ENCODE results near the gene ENTPD2. TPM values are rescaled to one million over a fixed set of nuclear protein-coding genes. Genes with fewer than 3 reads are reported as not detected.

Gene ENTPD2
- total and polyA plus RNA-seq, 8 donors: 0.91 to 6.5 (median 2.7) TPM

- ATAC-seq (peak; percentile 1 to 39 (median 14)), DNase-seq (peak in 3 of 6 donors; percentile 36 to 86 (median 68)), FAIRE-seq (no peak)
- H3K27me3 ChIP-seq: peaks cover 0 to 7% (median 0%) of the 10 kb centered on the region in 4 donors
- no peaks in the 10 kb centered on the region for H3K36me3 ChIP-seq
- H3K27ac ChIP-seq: no peak overlapping the region
- intact Hi-C loops (cut with DNase I): no loop called here
- TF ChIP-seq CTCF (IDR thresholded peaks at IDR 0.05): no peak
- no peaks in the 10 kb centered on the region for H3K9me3 ChIP-seq
- WGBS, 2 donors: 16 to 31% methylated on average over 37 to 71 of the region's 71 CpGs
- peaks cover 19 to 28% (median 20%) of the 10 kb centered on the region in 3 donors for H3K4me1 ChIP-seq
- H3K4me3 ChIP-seq: peak overlapping the region; percentile 24 to 52 (median 39)
Observed at GRCh38 chr9:137052998-137053943, 590 bp downstream of the ENTPD2 start.

- FAIRE-seq (no peak), ATAC-seq (no peak), DNase-seq (no peak)
- Histone ChIP-seq H3K4me1 (peaks cover 19 to 28% (median 20%) of the 10 kb centered on the region in 3 donors), H3K4me3 (no peak overlapping the region), H3K27ac (no peak overlapping the region), H3K9me3 (no peaks in the 10 kb centered on the region), H3K36me3 (no peaks in the 10 kb centered on the region), H3K27me3 (peaks cover 0 to 7% (median 0%) of the 10 kb centered on the region in 4 donors)
- no peak for TF ChIP-seq CTCF (IDR thresholded peaks at IDR 0.05)
- 67 to 84% methylated on average over 8 of the region's 8 CpGs for WGBS, 2 donors
- intact Hi-C loops (cut with DNase I): no loop called here
Observed at GRCh38 chr9:137052293-137052692, 1.6 kb downstream of the ENTPD2 start.

- Histone ChIP-seq H3K27me3 (peaks cover 0 to 7% (median 0%) of the 10 kb centered on the region in 4 donors), H3K27ac (no peak overlapping the region), H3K4me1 (peaks cover 19 to 27% (median 23%) of the 10 kb centered on the region in 3 donors), H3K36me3 (no peaks in the 10 kb centered on the region), H3K9me3 (no peaks in the 10 kb centered on the region), H3K4me3 (no peak overlapping the region)
- no peak for ATAC-seq
- 93% methylated on average over 13 to 17 of the region's 17 CpGs for WGBS, 2 donors
- DNase-seq: peak in 3 of 6 donors; percentile 40 to 66 (median 50)
- no peak for FAIRE-seq
- no peak for TF ChIP-seq CTCF (IDR thresholded peaks at IDR 0.05)
- intact Hi-C loops (cut with DNase I): no loop called here
Observed at GRCh38 chr9:137051145-137051724, 2.6 kb downstream of the ENTPD2 start.

GRCh38 chr9:137050570-137050969 is 3.3 kb downstream of the ENTPD2 start:
- H3K4me1 ChIP-seq: peaks cover 14 to 22% (median 19%) of the 10 kb centered on the region in 3 donors
- H3K27me3 ChIP-seq: peaks cover 0 to 7% (median 0%) of the 10 kb centered on the region in 4 donors

More at GRCh38 chr9:137050570-137050969, 3.3 kb downstream of the ENTPD2 start:
- Histone ChIP-seq H3K4me3 (no peak overlapping the region), H3K27ac (no peak overlapping the region), H3K9me3 (no peaks in the 10 kb centered on the region), H3K36me3 (no peaks in the 10 kb centered on the region)
- ATAC-seq (no peak), FAIRE-seq (no peak), DNase-seq (no peak)
- intact Hi-C loops (cut with DNase I): no loop called here
- 82 to 87% methylated on average over 5 of the region's 5 CpGs for WGBS, 2 donors
- no peak for TF ChIP-seq CTCF (IDR thresholded peaks at IDR 0.05)
